ENCODE results near the gene SH3PXD2A.

- TF ChIP-seq CTCF (IDR thresholded peaks at IDR 0.05) (peak; percentile 95 to 99 (median 96)), POLR2AphosphoS5 (IDR thresholded peaks at IDR 0.05) (peak in 3 of 4 donors; percentile 15 to 37 (median 17)), POLR2A (IDR thresholded peaks at IDR 0.05) (no peak)
These were observed 169.3 kb downstream of the SH3PXD2A start for GRCh38 chr10:103685880-103686669.

Measured in sigmoid colon (tissue), 4 donors.